GM21528 (cell line): ENCODE data around the gene THUMPD3.

Source experiments
- ATAC-seq: cut with Tn5 transposase; IDR thresholded peaks from one replicate; pipeline ENCODE4 v1.9.1; 2021; ENCODE audit warnings: mild to moderate bottlenecking, moderate library complexity; ENCODE audit not compliant: unreplicated experiment, low FRiP score

Gene THUMPD3

GRCh38 chr3:9352917-9353752 is 9.7 kb upstream of the THUMPD3 start:
- ATAC-seq, result no peak

- ATAC-seq, result no peak
Measured at GRCh38 chr3:9361691-9362388, 1.0 kb upstream of the THUMPD3 start.

DNA sequence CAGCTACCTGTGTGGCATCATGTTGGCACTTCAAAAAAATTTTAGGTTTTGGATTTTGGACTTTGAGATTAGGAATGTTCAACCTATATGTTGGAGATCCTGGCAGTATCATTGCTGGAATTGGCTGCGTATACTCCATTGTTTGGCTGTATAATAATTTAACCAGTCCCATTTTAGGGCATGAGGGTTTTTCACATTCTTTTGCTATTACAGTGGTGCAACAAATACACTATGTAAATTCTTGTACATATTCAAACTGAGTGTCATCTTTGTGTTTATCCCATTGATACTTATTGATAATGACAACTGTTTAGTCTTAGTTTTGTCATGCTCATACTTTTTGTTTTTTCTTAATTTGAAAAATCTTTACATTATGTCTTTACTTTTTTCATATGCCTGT is 6.7 kb downstream of the THUMPD3 start:
- no peak for ATAC-seq

GRCh38 chr3:9373465-9373864 is 10.6 kb downstream of the THUMPD3 start:
- no peak for ATAC-seq

GRCh38 chr3:9377981-9378380 is 15.1 kb downstream of the THUMPD3 start:
- no peak for ATAC-seq

- ATAC-seq, result no peak
Measured at GRCh38 chr3:9379327-9379726, 16.5 kb downstream of the THUMPD3 start.

- ATAC-seq, result no peak
Measured at GRCh38 chr3:9380014-9380413, 17.2 kb downstream of the THUMPD3 start.

- no peak for ATAC-seq
Measured at GRCh38 chr3:9384141-9384828, 21.4 kb downstream of the THUMPD3 start.

DNA sequence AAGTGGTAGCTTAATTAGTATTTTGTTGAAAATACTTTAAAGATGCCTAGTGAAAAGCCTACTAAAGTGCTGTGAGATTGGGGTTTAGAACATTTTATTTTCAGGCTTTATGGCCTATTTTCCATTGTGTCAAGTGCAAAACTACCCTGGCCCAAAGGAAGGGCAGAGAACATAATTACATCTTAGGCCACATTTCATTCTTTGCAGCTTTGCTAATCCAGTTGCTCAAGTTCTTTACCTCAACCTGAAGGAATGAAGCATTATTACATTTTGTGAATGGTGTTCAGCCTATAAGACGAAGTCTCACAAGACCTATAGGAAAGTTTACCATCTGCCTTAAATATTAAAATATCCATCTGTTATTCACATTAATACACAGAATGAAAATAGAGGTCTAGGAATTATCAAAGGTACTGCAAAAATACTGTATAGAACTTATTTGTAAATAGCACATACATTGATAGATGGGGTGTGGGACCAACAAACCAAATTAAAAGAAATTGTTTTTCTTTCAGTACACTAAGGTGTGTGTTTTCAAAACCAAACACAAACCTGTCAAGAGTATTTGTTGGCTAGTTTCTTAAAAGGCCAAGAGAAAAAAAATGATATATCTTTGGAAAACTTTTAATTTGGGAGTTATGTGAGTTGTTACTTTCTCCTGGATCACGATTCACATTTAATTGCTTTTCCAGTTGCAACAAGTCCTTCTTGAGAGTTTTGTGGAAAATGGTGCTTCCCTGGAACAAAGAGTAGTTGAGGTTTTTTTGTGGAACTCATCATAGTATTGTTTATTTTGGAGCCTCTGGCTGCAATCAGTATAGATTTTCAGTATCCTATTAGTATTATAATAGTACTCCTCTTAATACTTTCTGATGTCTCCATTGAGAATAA is 22.6 kb downstream of the THUMPD3 start:
- ATAC-seq, result no peak

- no peak for ATAC-seq
Measured at GRCh38 chr3:9386078-9386459, 23.2 kb downstream of the THUMPD3 start.

- ATAC-seq, result no peak
Measured at GRCh38 chr3:9386501-9387321, 23.9 kb downstream of the THUMPD3 start.

- ATAC-seq, result no peak
Measured at GRCh38 chr3:9387322-9387655, 24.4 kb downstream of the THUMPD3 start.

- no peak for ATAC-seq
Measured at GRCh38 chr3:9388142-9388541, 25.3 kb downstream of the THUMPD3 start.

GRCh38 chr3:9388562-9389272 is 25.9 kb downstream of the THUMPD3 start:
- no peak for ATAC-seq

DNA sequence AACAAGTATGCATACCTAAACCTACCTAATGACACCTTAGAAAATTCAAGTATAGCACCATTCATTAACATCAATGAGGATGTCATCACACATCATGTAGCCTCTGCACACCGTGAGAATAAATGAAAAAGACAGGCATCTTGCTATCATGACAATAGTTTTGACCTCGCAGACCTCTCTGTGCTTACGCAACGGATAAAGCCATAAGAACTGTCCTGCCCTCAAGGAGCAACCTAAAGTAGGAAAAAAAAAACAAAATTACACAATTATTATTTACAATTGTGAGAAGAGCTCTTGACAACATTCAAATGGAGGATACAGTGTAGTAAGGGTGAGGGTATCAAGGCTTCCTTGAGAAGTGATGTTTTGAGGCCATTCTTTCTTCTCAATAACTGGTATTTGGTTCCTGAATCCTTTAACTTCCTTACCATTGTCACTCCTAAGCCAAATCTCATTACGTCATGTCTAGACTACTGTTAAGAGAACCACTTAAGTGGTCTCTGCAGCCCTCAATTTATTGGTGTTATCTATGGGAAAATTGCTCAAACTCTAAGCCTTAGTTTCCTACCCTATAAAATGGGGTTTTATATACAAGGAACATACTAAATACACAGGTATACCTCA is 27.5 kb downstream of the THUMPD3 start:
- ATAC-seq, result no peak

GRCh38 chr3:9392041-9392440 is 29.2 kb downstream of the THUMPD3 start:
- no peak for ATAC-seq

DNA sequence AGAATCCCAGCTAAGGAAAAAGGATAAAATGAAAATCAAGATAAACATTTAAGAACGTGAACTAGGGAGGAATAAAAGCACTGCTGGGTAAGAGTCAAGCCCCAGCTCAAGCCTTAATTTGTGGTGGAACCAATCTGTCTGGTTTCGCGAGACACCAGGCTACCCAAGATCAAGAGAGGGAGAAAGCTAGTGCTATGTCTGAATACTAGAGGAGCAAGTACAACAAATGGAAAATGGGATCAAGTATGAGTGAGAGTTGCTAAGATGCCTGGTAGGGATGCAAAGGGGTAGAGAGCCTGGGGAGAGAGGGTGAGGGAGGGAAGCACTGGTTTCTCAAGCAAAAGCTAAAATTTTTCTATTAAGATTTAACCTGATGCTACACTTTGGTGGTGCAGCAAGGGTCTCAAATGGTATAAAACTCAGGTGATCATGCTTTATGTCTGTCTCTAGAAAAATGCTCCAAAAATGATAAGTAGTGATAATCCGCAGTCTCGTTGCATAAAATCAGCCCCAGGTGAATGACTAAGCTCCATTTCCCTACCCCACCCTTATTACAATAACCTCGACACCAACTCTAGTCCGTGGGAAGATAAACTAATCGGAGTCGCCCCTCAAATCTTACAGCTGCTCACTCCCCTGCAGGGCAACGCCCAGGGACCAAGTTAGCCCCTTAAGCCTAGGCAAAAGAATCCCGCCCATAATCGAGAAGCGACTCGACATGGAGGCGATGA is 32.9 kb downstream of the THUMPD3 start:
- no peak for ATAC-seq

- peak; percentile 34 for ATAC-seq
Measured at GRCh38 chr3:9396301-9396631, 33.4 kb downstream of the THUMPD3 start.
